AG10803 (cell line): ENCODE data around the gene TMEM106B.

Source experiments
- DNase-seq: peaks from one replicate; pipeline ENCODE4 v3.0.0; 2010; ENCODE audit warnings: low read depth
- H3K4me3 ChIP-seq: 2 replicates; pipeline ENCODE4 v1.5.1; 2011; ENCODE audit warnings: mild to moderate bottlenecking, low read length, control low read depth
- CTCF ChIP-seq: conservative IDR thresholded peaks from 2 replicates; pipeline ENCODE4 v1.5.1; 2011; ENCODE audit warnings: mild to moderate bottlenecking, low read length, control low read depth, inconsistent platforms

TMEM106B gene

GRCh38 chr7:12228024-12228423 is 16.9 kb downstream of the TMEM106B start:
- no peak overlapping the region for H3K4me3 ChIP-seq
- no peak for TF ChIP-seq CTCF
- DNase-seq: no peak

GRCh38 chr7:12229046-12229445 is 18.0 kb downstream of the TMEM106B start:
- peak; percentile 67 for DNase-seq
- H3K4me3 ChIP-seq: no peak overlapping the region
- TF ChIP-seq CTCF: no peak

DNA sequence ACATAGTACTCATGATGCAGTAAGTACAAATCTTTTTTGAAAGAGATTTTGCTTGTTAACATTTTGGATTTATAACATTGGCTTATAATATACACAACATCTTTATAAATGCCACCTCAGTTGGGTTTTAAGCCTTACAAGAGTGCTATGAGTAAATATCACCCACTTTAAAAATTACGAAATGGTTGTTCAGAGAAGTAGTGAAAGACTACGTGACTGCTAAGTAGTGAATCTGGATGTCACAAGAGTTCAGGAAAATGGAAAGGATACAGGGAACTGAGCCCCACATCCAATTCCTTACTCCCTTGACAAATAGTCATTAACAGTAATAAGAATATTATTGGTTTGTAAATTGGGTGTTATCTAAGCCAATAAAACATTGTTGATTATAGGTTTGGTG is 20.0 kb downstream of the TMEM106B start:
- DNase-seq: no peak
- no peak overlapping the region for H3K4me3 ChIP-seq
- TF ChIP-seq CTCF: no peak

DNA sequence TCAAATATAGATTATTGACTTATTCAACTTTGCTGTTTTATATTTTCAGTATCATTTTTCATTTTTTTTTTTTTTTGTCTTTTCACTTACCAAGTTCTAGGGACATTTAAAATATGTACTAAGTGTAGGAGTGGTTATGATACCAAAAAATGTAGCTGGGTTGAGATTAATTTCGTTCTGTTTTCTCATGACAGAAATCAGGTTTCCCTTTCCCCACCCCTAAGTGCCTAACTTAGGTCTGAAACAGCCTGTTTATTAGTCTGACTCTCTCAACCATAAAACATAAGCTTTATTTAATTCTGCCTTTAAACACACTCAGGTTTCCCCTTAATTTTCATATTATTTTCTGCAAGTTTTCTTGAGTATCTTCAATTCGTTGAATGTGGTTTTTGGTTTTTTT is 22.1 kb downstream of the TMEM106B start:
- no peak for DNase-seq
- no peak for TF ChIP-seq CTCF
- no peak overlapping the region for H3K4me3 ChIP-seq

GRCh38 chr7:12234334-12234865 is 23.3 kb downstream of the TMEM106B start:
- TF ChIP-seq CTCF: no peak
- H3K4me3 ChIP-seq: no peak overlapping the region
- DNase-seq: no peak

DNA sequence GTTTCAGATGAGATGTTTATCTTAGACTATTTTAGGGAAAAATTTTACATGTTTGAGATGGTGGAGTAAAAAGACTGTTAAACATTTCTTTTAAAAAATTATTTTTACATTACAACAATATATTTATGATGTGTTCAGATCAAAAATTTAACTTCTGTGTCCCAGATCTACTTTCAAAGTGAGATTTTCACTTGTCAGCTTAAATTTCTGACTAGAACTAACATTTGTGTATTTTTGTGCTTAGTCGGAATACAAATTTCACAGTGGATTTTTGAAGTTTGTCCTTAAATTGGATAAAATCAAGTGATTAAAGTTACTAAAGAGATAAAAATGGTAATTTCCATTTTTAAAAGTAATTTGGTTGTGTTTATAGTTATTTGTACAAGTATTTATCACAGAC is 24.9 kb downstream of the TMEM106B start:
- no peak for DNase-seq
- no peak overlapping the region for H3K4me3 ChIP-seq
- TF ChIP-seq CTCF: no peak

DNA sequence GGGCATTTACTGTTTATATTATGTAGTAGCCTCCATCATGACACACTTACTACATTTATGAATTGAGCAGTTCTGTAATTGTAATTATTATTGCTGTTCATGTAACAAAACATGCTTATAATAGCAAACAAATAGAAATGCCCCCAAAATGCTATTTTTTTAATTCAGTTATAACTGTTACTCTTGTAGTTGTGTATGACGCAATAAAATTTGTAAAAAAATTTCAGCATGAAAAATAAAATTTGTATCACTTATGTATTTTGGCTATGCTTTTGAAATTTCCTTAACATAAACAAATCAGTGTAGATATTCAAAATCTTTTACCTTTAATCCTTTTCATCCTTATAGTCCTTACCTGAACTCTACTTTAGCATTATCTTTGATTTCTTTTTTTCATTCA is 25.9 kb downstream of the TMEM106B start:
- no peak overlapping the region for H3K4me3 ChIP-seq
- TF ChIP-seq CTCF: no peak
- DNase-seq: no peak
